ENCODE results near the gene SPATA12.
"Not testable (repeated sequence)": the region's sequence is repeated elsewhere in the genome, so short reads cannot be mapped to it uniquely, and the experiment has no call there.

Gene SPATA12

DNA sequence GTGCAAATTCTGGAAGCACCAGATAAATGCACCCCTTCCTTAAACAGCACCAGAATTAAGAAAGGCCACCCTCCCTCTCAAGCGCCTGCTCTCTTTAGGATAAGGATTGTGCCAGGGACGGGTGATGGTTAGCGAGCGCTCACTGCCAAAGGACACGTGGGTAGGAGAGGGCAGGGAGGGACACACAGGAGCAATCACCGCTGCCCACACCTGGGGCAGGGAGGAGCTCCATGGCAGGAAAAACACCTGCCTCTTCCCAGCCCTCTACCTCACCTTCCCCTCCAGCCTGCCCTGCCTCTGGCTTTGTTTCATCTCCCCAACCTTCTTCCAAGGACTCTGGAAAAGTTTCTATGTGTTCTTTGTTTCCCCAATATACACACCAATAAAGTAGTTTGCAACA lies 7.3 kb upstream of the SPATA12 start:
- DNase-seq, result no peak

DNA sequence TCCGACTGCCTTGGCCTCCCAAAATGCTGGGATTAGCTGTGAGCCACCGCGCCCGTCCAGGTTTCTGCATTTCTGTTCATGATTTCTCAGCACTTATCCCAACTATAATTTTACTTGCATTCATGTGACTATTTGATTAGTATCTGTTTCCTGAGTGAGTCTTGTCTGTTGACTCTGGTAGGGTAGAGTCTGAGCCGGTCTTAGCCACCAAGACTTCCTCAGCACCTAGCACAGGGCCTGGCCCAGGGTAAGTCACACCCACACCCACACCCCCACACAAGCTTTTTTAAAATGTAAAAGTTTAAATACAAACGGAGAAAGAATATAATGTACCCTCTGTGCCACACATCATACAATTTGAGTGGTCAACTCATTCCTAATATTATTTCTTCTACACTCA lies 3.1 kb upstream of the SPATA12 start:
- DNase-seq, result no peak

DNA sequence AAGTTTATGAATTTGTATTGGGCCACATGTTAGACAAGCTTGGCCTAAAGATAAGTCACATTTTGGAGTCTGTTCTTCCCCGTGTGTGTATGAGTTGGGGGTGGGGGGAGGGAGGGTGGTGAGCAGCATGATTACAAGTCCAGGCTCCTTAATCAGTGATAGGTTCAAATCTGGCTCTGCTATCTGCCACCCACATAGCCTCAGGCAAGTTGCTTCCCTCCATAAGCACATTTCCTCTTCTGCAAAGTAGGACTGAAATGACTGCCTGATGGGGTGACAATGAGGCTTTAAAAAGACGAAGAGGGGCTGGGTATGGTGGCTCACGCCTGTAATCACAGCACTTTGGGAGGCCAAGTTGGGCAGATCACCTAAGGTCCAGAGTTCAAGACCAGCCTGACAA lies 1.1 kb upstream of the SPATA12 start:
- no peak for DNase-seq

DNA sequence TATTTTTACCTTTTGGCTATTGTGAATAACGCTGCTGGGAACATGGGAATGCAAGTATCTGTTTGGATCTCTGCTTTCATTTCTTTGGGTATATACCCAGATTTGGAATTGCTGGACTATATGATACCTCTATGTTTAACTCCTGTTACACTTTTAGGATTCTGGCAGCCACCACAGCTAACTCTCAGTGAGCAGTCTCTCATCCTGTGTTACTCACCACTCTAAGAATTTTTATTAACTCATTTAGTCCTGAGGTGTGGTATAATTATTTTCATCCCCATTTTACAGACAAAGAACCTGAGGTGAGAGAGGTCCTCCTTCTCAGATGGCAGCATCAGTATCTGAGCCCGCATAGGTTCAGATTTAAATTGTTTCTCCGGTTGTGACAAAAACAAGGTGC lies 1.1 kb downstream of the SPATA12 start:
- no peak for DNase-seq

- DNase-seq, result no peak
These were observed 1.7 kb downstream of the SPATA12 start for GRCh38 chr3:57062101-57062631.

GRCh38 chr3:57063032-57063431 lies 2.6 kb downstream of the SPATA12 start:
- no peak for DNase-seq

DNA sequence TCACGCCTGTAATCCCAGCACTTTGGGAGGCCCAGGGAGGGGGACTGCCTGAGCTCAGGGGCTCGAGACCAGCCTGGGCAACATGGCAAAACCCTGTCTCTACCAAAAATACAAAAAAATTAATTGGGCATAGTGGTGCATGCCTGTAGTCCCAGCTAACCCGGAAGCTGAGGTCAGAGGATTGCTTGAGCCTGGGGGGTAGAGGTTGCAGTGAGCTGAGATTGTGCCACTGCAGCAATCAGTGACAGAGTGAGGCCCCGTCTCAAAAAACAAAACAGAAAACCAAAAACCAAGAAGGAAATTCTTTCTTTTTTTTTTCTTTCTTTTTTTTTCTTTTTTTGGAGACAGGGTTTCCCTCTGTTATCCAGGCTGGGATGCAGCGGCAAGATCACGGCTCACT lies 3.5 kb downstream of the SPATA12 start:
- no peak for DNase-seq

DNA sequence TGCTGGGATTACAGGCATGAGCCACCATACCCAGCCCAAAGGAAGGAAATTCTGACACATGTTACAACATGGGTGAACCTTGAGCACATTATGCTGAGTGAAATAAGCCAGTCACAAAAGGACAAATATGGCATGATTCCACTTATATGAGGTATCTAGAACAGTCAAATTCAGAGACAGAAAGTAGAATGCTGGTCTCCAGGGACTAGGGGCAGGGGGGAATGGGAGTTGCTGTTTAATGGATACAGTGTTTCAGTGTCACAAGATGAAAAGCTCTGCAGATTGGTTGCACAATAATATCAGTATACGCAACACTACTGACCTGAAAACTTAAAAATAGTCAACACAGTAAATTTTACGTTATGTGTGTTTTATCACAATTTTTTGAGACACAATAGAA lies 4.1 kb downstream of the SPATA12 start:
- DNase-seq, result no peak

- no peak for DNase-seq
These were observed 5.1 kb downstream of the SPATA12 start for GRCh38 chr3:57065588-57065987.

DNA sequence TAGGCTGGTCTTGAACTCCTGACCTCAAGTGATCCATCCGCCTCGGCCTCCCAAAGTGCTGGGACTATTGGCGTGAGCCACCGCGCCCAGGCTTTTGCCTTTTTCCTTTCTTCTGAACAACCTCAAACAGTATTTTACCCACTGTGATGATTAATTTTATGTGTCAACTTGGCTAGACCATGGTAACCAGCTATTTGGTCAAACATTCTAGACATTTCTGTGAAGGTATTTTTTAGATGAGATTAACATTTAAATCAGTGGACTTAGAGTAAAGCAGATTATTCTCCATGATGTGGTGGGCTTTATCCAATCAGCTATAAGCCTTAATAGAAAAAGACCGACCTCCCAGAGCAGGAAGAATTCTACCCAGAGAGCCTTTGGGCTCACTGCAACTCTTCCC lies 6.0 kb downstream of the SPATA12 start:
- no peak for DNase-seq

- DNase-seq, result peak in 1 of 2 donors; percentile 77
These were observed 8.1 kb downstream of the SPATA12 start for GRCh38 chr3:57068437-57069089.

DNA sequence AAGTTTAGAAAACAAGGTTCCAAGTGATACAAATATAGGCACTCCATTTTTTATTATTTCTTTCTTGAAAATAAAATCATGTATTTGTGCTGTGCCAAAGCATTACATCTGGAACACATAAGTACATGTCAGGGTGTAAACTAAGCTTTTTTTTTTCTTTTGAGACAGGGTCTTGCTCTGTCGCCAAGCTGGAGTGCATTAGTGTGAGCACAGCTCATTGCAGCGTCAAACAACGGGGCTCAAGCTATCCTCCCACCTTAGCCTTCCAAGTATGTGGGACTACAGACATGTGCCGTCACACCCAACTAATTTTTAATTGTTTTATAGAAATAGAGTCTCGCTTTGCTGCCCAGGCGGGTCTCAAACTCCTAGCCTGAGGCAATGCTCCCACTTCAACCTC lies 9.0 kb downstream of the SPATA12 start:
- DNase-seq, result no peak

- DNase-seq, result no peak
These were observed 13.2 kb downstream of the SPATA12 start for GRCh38 chr3:57073628-57074027.

- no peak for DNase-seq
These were observed 13.7 kb downstream of the SPATA12 start for GRCh38 chr3:57074135-57074534.

- DNase-seq, result no peak
These were observed 16.0 kb downstream of the SPATA12 start for GRCh38 chr3:57076422-57076951.

GRCh38 chr3:57077630-57078343 lies 17.3 kb downstream of the SPATA12 start:
- DNase-seq, result no peak

DNA sequence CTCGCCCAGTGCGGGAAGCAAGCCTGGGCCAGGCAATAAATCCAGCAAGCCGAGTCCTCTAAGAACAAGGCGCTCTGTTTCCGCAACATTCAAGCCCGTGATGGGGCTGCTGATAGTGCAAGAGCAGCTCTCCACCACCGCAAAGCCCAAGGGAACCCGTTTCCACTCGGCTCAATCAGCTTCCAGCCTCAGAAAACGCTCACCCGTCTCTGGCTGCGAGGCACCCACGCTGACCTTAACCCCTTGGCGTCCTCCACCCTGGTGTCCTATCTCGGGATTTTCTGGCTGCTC lies 17.8 kb downstream of the SPATA12 start:
- DNase-seq, result peak; percentile 12 to 27

DNA sequence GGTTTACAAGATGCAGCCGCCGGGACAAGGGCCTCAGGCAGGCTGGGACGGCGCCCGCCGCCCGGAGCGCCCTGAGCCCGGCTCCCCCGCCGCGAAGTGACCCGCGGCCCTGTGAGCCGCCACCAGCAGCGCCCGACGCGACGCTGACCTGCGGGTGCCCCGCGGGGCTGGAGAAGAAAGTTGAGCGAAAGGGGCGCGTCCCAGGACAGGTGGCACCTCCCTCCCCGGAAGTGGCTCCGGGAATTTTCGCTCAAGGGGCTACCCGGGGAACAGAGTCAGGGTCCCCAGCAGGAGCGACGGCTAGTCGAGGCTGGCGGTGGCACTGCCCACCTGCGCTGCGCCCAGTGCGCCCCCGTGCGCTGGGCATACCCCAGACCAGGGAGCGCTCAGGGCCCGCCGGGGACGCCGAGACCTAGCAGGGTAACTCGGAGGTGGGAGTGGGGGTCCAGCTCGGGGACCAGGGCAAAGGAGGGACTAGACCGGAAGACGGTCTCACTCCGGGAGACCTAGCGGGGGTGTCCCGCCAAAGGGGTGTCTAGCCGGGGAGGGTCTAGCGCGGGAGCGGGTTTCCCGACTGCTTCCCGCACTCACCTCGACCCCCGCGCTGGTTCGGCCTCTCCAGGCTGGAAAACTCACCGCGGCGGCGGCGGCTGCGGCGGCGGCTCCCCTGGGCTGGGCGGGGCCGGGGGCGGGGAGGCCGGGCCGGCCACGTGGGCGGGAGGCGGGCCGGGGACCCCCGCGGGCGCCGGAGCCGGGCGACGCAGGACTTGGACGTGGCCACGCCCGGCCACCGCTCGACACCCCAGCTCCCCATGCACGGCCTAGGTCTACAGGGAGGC lies 18.4 kb downstream of the SPATA12 start:
- no peak for DNase-seq

DNA sequence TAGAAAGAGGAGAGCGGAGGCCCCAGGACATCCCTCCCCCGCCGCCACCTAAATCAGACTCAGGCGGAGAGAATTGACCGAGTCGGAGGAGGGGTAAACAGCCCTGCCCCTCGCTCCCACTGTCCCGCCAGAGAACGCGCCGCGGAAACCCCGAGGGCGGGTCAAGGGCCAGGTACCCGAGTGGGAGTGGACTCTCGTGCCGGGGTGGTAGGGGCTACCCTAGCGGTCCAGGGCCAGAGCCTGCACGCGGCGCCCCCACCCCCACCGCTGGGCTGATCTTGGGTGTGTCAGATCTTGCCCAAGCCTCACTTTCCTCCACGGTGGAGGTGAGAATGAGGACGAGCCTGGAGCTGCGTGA lies 19.0 kb downstream of the SPATA12 start:
- DNase-seq, result no peak

DNA sequence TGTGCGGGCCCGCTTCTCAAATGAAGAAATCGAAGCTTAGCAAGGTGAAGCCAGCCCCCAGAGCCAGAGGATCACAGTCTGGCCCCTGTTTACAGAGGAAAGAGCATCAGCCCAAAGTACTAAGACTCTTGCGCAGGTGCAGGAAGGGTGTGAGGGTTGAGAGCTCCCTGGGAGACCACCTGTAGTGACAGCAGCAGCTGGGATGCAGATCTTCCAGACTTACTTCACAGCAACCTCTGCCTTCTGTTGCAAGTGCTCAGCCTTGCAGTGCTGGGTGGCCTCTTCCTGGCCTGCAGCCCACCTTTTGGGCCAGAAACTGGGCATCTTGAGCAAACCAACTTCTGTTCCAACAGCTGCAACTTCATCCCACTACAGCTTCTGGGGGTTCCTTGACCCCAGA lies 19.7 kb downstream of the SPATA12 start:
- no peak for DNase-seq

- DNase-seq, result no peak
These were observed 20.7 kb downstream of the SPATA12 start for GRCh38 chr3:57081173-57081572.

- no peak for DNase-seq
These were observed 22.0 kb downstream of the SPATA12 start for GRCh38 chr3:57082481-57082880.

GRCh38 chr3:57083266-57083995 lies 23.0 kb downstream of the SPATA12 start:
- DNase-seq, result not testable (repeated sequence)
